Activated T-cell treated with anti-CD3 and anti-CD28 coated beads for 24 hours (primary cell): ENCODE data around the gene RPL14.
"Not testable (repeated sequence)": the region's sequence is repeated elsewhere in the genome, so short reads cannot be mapped to it uniquely, and the experiment has no call there.

Source experiments
- DNase-seq: peaks from one replicate; pipeline ENCODE4 v3.0.0-alpha.2; 2020; ENCODE audit warnings: low read depth

Gene RPL14

DNA sequence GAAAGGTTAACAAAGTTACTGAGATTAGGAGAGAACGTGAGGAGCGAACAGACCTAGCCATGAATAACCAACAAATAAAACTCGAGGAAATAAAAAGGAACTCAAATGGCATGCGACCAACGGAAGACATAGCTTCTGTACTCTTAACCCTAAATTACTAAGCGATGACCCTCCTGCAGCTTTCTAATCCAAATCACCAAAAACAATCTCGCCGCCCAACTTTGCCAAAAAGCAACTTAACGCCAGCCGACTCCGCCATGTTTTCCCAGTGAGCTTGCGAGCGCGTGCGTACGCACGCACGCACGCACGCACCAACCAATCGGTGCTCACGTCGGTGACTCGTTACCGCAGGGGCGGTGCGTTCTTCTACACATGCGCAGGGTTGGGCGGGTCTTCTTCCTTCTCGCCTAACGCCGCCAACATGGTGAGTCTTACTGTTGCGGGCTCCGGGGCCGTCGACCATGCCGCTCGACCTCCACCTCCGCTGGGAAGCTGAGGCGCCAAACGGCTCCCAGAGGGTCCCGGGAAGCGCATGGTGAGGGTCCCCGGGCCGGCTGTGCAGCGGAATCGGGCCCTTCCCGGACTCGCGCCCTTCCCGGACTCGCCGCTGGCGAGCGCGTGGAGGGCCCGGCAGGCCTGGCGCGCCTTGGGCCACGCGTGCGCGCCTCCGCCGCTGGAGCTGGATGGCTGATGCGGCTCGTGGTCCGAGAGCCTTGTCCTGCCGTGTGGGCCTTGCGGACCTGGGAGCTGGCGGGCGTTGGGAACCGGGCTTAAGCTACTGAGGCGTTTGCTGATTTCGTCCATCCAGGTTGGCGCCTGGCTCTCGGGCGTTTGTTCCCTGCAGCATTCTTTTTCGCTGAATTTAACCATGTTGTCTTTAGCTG, at the start of gene RPL14:
Gene RPL14, plus strand, starts transcription at position 400 of the 884 bp plus-strand sequence. Its CDS starts 133 bp downstream, at position 533.
- DNase-seq = peak; percentile 95

DNA sequence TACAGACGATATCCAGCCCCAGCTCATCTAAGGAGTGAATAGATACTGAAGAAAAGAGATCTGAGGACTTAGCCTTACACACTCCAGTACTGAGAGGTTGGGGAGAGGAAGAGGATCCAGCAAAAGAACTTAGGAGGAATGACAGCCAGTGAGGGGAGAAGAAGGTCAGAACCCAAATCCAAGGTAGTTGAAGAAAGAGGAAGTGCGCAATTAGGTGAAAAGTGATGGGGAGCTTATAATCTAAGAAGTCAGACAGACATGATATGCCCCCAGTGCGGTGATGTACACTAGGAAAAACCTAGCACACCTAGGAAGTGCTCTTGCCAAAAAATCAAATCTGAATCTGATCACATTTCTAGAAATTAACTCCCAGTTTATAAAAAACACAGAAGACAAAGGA, 49.5 kb upstream of the RPL14 start:
- no peak for DNase-seq

GRCh38 chr3:40414270-40414669, 42.9 kb upstream of the RPL14 start:
- DNase-seq = no peak

- DNase-seq = no peak
Measured at GRCh38 chr3:40417845-40418543, 39.1 kb upstream of the RPL14 start.

GRCh38 chr3:40422861-40423260, 34.3 kb upstream of the RPL14 start:
- DNase-seq = no peak

DNA sequence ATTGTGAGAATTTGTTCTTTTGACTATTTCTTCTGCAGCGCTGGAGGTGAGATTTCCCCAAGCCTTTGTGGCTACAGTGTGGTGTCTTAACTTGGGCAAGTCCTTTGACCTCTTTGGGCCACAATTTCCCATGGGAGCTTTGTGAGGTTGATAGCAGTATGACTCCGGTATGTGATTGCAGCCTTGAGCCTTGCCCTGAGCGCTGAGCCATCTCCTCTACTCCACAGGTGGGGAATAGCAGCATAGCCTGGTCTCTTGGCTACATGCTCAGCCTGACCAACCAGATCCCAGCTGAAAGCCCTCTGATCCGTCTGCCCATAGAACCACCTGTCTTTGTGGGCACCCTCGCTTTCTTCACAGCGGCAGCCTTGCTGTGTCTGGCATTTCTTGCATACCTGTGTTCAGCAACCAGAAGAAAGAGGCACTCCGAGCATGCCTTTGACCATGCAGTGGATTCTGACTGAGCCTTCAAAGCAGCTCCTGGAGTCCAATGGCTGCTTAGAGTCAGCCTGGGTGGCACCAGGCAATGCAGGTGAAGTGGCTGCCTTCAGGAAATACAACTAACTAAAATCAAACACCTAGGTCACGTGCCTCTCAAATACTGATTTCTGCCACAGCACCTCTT, 30.0 kb upstream of the RPL14 start:
- DNase-seq = no peak

GRCh38 chr3:40432793-40433192, 24.3 kb upstream of the RPL14 start:
- no peak for DNase-seq

- DNase-seq = no peak
Measured at GRCh38 chr3:40437889-40438288, 19.2 kb upstream of the RPL14 start.

DNA sequence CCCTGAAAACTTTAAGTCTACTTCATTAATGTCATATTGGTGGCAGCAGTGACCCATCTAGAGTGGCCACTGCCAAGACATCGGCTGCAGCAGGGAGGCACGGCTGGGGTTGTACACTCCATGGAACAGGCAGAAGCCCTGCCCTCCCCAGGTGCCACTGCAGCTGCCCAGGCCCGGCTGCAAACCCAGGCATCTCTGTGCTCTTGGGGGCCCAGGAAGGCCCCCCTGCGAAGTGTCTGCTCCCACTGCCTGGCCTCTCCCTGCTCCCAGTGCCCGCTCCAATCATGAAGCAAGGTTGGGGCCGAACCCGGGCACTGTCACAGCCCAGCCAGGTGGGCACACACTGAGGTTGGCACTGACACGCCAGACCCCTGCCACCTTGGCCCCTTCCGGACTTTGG, 12.1 kb upstream of the RPL14 start:
- no peak for DNase-seq

- no peak for DNase-seq
Measured at GRCh38 chr3:40445880-40446279, 11.3 kb upstream of the RPL14 start.

- no peak for DNase-seq
Measured at GRCh38 chr3:40450438-40450837, 6.7 kb upstream of the RPL14 start.

GRCh38 chr3:40451551-40451950, 5.6 kb upstream of the RPL14 start:
- DNase-seq = no peak

DNA sequence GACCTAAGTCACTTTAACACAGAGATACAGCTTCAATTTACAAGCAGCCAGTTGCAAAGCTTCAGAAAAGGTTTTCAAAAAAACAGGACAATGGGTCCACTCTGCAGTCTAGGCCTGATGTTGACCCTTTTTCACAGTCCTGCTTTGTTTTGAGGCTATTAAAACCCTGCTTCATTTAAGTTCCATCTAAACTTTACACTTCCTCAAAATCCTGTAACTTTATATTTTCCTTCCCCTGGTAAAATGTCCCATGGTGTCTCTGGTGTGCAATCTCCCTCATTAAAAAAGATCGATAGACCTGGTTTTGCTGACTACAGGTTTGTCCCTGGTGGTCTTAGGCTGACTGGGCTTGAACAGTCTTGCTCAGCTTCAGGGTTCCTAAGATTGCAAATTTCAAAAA, 5.1 kb upstream of the RPL14 start:
- DNase-seq = no peak

DNA sequence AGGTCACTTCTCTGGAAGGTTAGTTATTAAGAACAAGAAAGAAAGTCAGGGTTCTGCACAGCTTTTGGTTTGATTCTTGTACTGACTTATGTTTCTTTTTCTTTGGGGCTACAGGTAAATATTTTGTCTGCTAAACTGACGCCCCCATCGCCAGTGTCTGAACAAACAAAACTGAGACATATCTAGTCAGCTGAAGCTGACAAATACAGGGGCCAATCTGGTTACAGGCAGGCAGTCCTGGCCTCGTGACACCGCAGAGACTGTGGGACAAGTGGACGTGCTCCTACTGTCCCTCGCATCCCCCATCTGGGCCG, 4.6 kb upstream of the RPL14 start:
- no peak for DNase-seq

- DNase-seq = peak; percentile 94
Measured at GRCh38 chr3:40452876-40453730, 4.0 kb upstream of the RPL14 start.

DNA sequence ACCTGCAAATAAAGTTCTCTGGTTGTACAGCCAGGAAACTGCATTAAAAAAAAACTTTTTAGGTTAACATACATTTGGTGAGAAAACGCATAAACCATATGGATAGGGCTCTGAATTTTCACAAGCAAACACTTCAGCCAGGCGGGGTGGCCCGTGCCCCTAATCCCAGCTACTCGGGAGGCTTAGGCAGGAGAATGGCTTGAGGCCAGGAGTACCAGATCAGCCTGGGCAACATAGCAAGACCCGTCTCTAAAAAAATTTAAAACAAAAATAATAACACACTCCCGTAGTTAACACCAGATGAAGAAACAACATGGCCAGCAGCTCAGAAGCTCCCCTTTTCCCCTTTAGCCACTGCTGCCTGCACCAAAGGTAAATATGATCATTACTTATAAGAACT, 3.2 kb upstream of the RPL14 start:
- DNase-seq = no peak

GRCh38 chr3:40455328-40455727, 1.8 kb upstream of the RPL14 start:
- no peak for DNase-seq

DNA sequence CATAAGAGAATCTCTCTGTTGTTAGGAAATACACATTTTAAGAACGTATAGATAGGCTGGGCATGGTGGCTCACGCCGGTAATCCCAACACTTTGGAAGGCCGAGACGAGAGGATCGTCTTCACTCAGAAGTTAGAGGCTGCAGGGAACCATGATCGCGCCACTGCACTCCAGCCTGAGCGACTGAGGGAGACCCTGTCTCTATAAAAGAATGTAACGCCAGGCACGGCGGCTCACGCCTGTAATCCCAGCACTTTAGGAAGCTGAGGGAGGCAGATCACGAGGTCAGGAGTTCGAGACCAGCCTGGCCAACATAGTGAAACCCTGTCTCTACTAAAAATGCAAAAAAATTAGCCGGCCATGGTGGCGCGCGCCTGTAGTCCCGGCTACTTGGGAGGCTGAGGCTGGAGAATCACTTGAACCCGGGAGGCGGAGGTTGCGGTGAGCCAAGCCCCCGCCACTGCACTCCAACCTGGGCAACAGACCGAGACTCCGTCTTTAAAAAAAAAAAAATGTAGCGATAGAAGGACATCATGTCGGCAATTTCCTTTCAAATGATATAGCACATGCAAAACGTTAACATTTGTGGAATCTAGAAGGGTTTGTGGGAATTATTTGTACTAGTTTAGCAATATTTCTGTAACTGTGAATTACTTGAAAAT, 730 bp upstream of the RPL14 start:
- no peak for DNase-seq

- no peak for DNase-seq
Measured at GRCh38 chr3:40458473-40458872, 1.3 kb downstream of the RPL14 start.

GRCh38 chr3:40460481-40460880, 3.3 kb downstream of the RPL14 start:
- not testable (repeated sequence) for DNase-seq

GRCh38 chr3:40461161-40461560, 4.0 kb downstream of the RPL14 start:
- DNase-seq = no peak

GRCh38 chr3:40462838-40463237, 5.7 kb downstream of the RPL14 start:
- not testable (repeated sequence) for DNase-seq
